Iris pigment epithelial cell (primary cell): ENCODE results near the gene SEPTIN3.
"Not testable (repeated sequence)": the region's sequence is repeated elsewhere in the genome, so short reads cannot be mapped to it uniquely, and the experiment has no call there.

Experiments used
- DNase-seq: peaks from one replicate; pipeline ENCODE4 v3.0.0-alpha.2; 2011; ENCODE audit warnings: low read depth

SEPTIN3 gene

GRCh38 chr22:41943661-41944209, 25.5 kb upstream of the SEPTIN3 start:
- peak; percentile 28 for DNase-seq

GRCh38 chr22:41946629-41947423, 22.4 kb upstream of the SEPTIN3 start, which contains the start of gene CENPM:
Gene CENPM, minus strand, starts transcription at chr22:41947152. Its CDS starts 76 bp downstream, at chr22:41947076.
- peak; percentile 94 for DNase-seq

GRCh38 chr22:41947424-41948080, 21.7 kb upstream of the SEPTIN3 start:
- DNase-seq: no peak

- no peak for DNase-seq
These were observed 21.1 kb upstream of the SEPTIN3 start for GRCh38 chr22:41948142-41948541.

- DNase-seq: not testable (repeated sequence)
These were observed 20.3 kb upstream of the SEPTIN3 start for GRCh38 chr22:41948928-41949296.

- no peak for DNase-seq
These were observed 19.8 kb upstream of the SEPTIN3 start for GRCh38 chr22:41949297-41949965.

- DNase-seq: no peak
These were observed 17.3 kb upstream of the SEPTIN3 start, which contains the start of gene SMIM45 for GRCh38 chr22:41951898-41952474. Gene SMIM45, plus strand, starts transcription at chr22:41952150.

GRCh38 chr22:41952713-41953112, 16.5 kb upstream of the SEPTIN3 start:
- no peak for DNase-seq

GRCh38 chr22:41957941-41958556, 11.2 kb upstream of the SEPTIN3 start:
- no peak for DNase-seq

- DNase-seq: peak; percentile 17
These were observed 5.7 kb upstream of the SEPTIN3 start for GRCh38 chr22:41963453-41964111.

GRCh38 chr22:41964112-41964491, 5.1 kb upstream of the SEPTIN3 start:
- no peak for DNase-seq

GRCh38 chr22:41966225-41966606, 3.0 kb upstream of the SEPTIN3 start:
- DNase-seq: no peak

- DNase-seq: peak; percentile 95
These were observed 2.5 kb upstream of the SEPTIN3 start for GRCh38 chr22:41966607-41967240.

- DNase-seq: peak; percentile 6
These were observed 642 bp upstream of the SEPTIN3 start for GRCh38 chr22:41968601-41969000.

GRCh38 chr22:41970601-41971000, 1.4 kb downstream of the SEPTIN3 start:
- DNase-seq: no peak

GRCh38 chr22:41971431-41971830, 2.2 kb downstream of the SEPTIN3 start:
- DNase-seq: no peak

- DNase-seq: no peak
These were observed 5.5 kb downstream of the SEPTIN3 start for GRCh38 chr22:41974691-41975290.

GRCh38 chr22:41975299-41976069, 6.2 kb downstream of the SEPTIN3 start:
- DNase-seq: no peak

GRCh38 chr22:41976070-41976901, 7.0 kb downstream of the SEPTIN3 start:
- DNase-seq: no peak
